ENCODE results near the gene PDE2A. TPM values are rescaled to one million over a fixed set of nuclear protein-coding genes. Genes with fewer than 3 reads are reported as not detected.

The PDE2A gene
- polyA plus RNA-seq, 1 donor (not counting 4 experiments of a cell fraction or from before 2014, with no cell fraction given) = 0.38 TPM

DNA sequence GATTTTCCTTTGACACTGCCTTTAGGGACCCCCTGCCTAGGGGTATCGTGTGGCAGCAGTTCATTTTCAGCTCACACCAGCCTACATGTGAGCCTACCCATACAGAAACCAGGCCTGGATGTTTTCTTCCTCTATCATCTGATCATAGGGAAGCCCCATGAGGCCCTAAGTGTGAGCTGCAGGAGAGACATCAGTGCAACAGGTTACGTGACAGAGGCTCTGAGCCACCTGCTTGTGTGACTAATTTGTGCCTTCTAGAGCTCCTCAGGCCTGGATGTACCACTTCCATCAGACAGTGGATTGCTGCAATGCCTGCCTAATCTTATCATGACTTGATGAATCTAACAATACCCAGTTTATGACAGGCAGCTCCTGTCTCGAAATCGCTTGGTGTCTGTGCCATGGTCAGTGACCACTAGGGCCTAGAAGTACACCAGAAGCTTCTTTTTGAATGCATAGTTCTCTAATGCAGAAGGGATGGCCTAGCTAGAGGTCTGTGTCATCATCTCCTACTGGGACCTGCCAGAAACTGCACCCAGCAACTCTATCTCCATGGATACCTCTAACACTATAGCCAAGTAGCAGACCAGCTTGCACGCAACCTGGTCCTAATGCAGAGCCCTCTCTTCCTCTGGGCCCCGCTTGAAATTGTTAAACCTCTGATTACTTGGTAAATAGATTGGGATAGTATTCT, 130.2 kb downstream of the PDE2A start:
- Histone ChIP-seq H3K79me2 (ENCODE audit: control insufficient read depth, insufficient read depth, low read length) (no peaks in the 10 kb centered on the region), H3K36me3 (ENCODE audit: control insufficient read depth in 2 of 2, extremely low read depth in 1 of 2, insufficient read depth in 2 of 2, low read length in 2 of 2) (no peaks in the 10 kb centered on the region), H3K27ac (ENCODE audit: control insufficient read depth, insufficient read depth, low read length) (no peak overlapping the region), H4K20me1 (ENCODE audit: control insufficient read depth, extremely low read depth, insufficient read depth, low read length) (no peaks in the 10 kb centered on the region), H3K9me3 (ENCODE audit: control insufficient read depth, low read depth, low read length) (no peaks in the 10 kb centered on the region), H3K4me2 (ENCODE audit: control insufficient read depth, extremely low read depth, insufficient read depth, low read depth, low read length) (no peak overlapping the region), H2AFZ (ENCODE audit: control insufficient read depth, low read length) (no peak overlapping the region), H3K9me1 (ENCODE audit: control insufficient read depth, extremely low read depth, insufficient read depth, low read length) (no peaks in the 10 kb centered on the region), H3K27me3 (ENCODE audit: control insufficient read depth, extremely low read depth, insufficient read depth, low read length) (no peaks in the 10 kb centered on the region), H3K4me3 (ENCODE audit: control insufficient read depth in 2 of 3, extremely low read depth in 1 of 3, insufficient read depth in 2 of 3, low read depth in 1 of 3, low read length in 3 of 3) (no peak overlapping the region), H3K9ac (ENCODE audit: control insufficient read depth, extremely low read depth, insufficient read depth, low read length) (no peak overlapping the region), H3K4me1 (ENCODE audit: control insufficient read depth, extremely low read depth, insufficient read depth, low read length) (peaks cover 2% of the 10 kb centered on the region)
- TF ChIP-seq, protein P1, sequence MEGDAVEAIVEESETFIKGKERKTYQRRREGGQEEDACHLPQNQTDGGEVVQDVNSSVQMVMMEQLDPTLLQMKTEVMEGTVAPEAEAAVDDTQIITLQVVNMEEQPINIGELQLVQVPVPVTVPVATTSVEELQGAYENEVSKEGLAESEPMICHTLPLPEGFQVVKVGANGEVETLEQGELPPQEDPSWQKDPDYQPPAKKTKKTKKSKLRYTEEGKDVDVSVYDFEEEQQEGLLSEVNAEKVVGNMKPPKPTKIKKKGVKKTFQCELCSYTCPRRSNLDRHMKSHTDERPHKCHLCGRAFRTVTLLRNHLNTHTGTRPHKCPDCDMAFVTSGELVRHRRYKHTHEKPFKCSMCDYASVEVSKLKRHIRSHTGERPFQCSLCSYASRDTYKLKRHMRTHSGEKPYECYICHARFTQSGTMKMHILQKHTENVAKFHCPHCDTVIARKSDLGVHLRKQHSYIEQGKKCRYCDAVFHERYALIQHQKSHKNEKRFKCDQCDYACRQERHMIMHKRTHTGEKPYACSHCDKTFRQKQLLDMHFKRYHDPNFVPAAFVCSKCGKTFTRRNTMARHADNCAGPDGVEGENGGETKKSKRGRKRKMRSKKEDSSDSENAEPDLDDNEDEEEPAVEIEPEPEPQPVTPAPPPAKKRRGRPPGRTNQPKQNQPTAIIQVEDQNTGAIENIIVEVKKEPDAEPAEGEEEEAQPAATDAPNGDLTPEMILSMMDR (optimal IDR thresholded peaks at IDR 0.05 in 1 of 3, IDR thresholded peaks at IDR 0.05 in 1 of 3, conservative IDR thresholded peaks at IDR 0.05 in 1 of 3; ENCODE audit: extremely low read depth in 1 of 3, insufficient read depth in 2 of 3, low read length in 3 of 3) = no peak
- no peak for TF ChIP-seq EZH2 (IDR thresholded peaks at IDR 0.05; ENCODE audit: low read length)
- DNase-seq (ENCODE audit: low read depth, low spot score) (no peak), FAIRE-seq (no peak)
- dilution Hi-C loops (cut with MboI; ENCODE audit: extremely low pct_ligation_motif_present, low sequenced_read_pairs) = no loop called here

DNA sequence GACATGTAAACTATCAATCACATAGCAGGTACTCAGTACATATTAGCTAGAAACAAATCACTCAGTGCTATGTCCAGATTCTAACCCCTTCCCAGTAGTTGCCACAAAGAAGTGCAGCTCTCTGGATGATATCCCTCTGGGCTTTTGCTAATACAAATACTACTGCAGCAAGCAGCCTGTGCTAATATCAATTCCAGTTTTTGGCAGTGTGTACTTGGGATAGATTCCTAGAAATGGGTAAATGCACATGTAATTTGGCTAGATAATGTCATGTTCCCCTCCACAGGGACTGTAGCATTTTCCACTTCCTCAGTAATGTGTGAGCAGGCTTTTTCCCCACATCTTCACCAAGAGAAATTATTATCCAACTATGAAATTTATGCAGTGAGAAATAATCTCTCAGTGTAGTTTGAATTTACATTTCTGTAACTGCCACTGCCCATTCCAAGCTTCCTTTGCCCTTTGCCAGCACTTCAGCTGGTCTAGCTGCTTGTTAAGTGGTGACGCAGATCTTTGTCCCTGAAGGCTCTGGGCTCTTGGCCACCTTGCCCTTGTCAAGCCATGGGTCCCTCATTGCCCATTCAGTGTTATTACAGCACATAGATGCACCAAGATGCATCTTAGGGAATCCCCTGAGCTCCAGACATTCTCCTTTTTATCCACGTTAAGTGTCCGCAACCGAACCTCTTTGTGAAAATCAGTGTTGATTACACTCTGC, 132.8 kb downstream of the PDE2A start:
- Histone ChIP-seq H3K4me3 (ENCODE audit: control insufficient read depth in 2 of 3, extremely low read depth in 1 of 3, insufficient read depth in 2 of 3, low read depth in 1 of 3, low read length in 3 of 3) (no peak overlapping the region), H3K9me3 (ENCODE audit: control insufficient read depth, low read depth, low read length) (no peaks in the 10 kb centered on the region), H3K4me2 (ENCODE audit: control insufficient read depth, extremely low read depth, insufficient read depth, low read depth, low read length) (no peak overlapping the region), H2AFZ (ENCODE audit: control insufficient read depth, low read length) (no peak overlapping the region), H4K20me1 (ENCODE audit: control insufficient read depth, extremely low read depth, insufficient read depth, low read length) (no peaks in the 10 kb centered on the region), H3K36me3 (ENCODE audit: control insufficient read depth in 2 of 2, extremely low read depth in 1 of 2, insufficient read depth in 2 of 2, low read length in 2 of 2) (no peaks in the 10 kb centered on the region), H3K27me3 (ENCODE audit: control insufficient read depth, extremely low read depth, insufficient read depth, low read length) (no peaks in the 10 kb centered on the region), H3K79me2 (ENCODE audit: control insufficient read depth, insufficient read depth, low read length) (no peaks in the 10 kb centered on the region), H3K27ac (ENCODE audit: control insufficient read depth, insufficient read depth, low read length) (no peak overlapping the region), H3K4me1 (ENCODE audit: control insufficient read depth, extremely low read depth, insufficient read depth, low read length) (no peaks in the 10 kb centered on the region), H3K9me1 (ENCODE audit: control insufficient read depth, extremely low read depth, insufficient read depth, low read length) (no peaks in the 10 kb centered on the region), H3K9ac (ENCODE audit: control insufficient read depth, extremely low read depth, insufficient read depth, low read length) (no peak overlapping the region)
- TF ChIP-seq EZH2 (IDR thresholded peaks at IDR 0.05; ENCODE audit: low read length) = no peak
- TF ChIP-seq, protein P1 (optimal IDR thresholded peaks at IDR 0.05 in 1 of 3, IDR thresholded peaks at IDR 0.05 in 1 of 3, conservative IDR thresholded peaks at IDR 0.05 in 1 of 3; ENCODE audit: extremely low read depth in 1 of 3, insufficient read depth in 2 of 3, low read length in 3 of 3) = no peak
- no peak for DNase-seq (ENCODE audit: low read depth, low spot score)
- FAIRE-seq = no peak
- dilution Hi-C loops (cut with MboI; ENCODE audit: extremely low pct_ligation_motif_present, low sequenced_read_pairs) = no loop called here
